Left ventricle myocardium inferior (tissue), 1 donor: ENCODE data around the gene RPS6KA5. TPM values are rescaled to one million over a fixed set of nuclear protein-coding genes. Genes with fewer than 3 reads are reported as not detected.
"Not testable (repeated sequence)": the region's sequence is repeated elsewhere in the genome, so short reads cannot be mapped to it uniquely, and the experiment has no call there.

ENCODE experiments used
- DNase-seq: peaks from one replicate; pipeline ENCODE4 v3.0.0-alpha.2; 2020
- H3K27ac ChIP-seq: fragments of 200-600 bp; replicated peaks from 2 replicates; pipeline ENCODE4 v1.8.0; 2021
- H3K27me3 ChIP-seq: fragments of 200-600 bp; 2 replicates; pipeline ENCODE4 v1.8.0; 2021; ENCODE audit warnings: low read depth
- H3K36me3 ChIP-seq: fragments of 200-600 bp; 2 replicates; pipeline ENCODE4 v1.8.0; 2021
- H3K4me1 ChIP-seq: fragments of 200-600 bp; 2 replicates; pipeline ENCODE4 v1.8.0; 2021
- H3K4me3 ChIP-seq: fragments of 200-600 bp; 2 replicates; pipeline ENCODE4 v1.8.0; 2021; ENCODE audit warnings: mild to moderate bottlenecking, moderate library complexity
- H3K9me3 ChIP-seq: fragments of 200-600 bp; replicated peaks from 2 replicates; pipeline ENCODE4 v1.8.0; 2021
- CTCF ChIP-seq: fragments of 200-600 bp; IDR thresholded peaks from 2 replicates; pipeline ENCODE4 v1.8.0; 2021; ENCODE audit warnings: antibody characterized with exemption, mild to moderate bottlenecking, borderline replicate concordance
- intact Hi-C: fragments of 100-400 bp; cut with micrococcal nuclease; formaldehyde crosslinking; loops from one replicate; pipeline ENCODE4 v1.11.0; 2022
- total RNA-seq: library from RNA; stranded (reverse); fragmentation: NEBNext Ultra II Directional; extraction: Animal tissue kit (Norgen Biotek cat#: 25700); gene quantifications from one replicate; pipeline ENCODE4 v1.2.1, GENCODE V29; 2021
- donor health status: DM: no; HTN: yes; CAD: no; lungs with severe emphysema.

Gene RPS6KA5
- total RNA-seq, 1 donor from 2014 or later: 6.4 TPM

- no peak for DNase-seq
- Histone ChIP-seq H3K27ac (no peak overlapping the region), H3K4me3 (no peak overlapping the region), H3K36me3 (no peaks in the 10 kb centered on the region), H3K4me1 (no peaks in the 10 kb centered on the region), H3K27me3 (no peaks in the 10 kb centered on the region), H3K9me3 (no peaks in the 10 kb centered on the region)
- intact Hi-C loops: no loop called here
- TF ChIP-seq CTCF: no peak
Observed at GRCh38 chr14:91095178-91095577, 34.7 kb upstream of the RPS6KA5 start.

GRCh38 chr14:91094772-91095171 is 34.3 kb upstream of the RPS6KA5 start:
- Histone ChIP-seq H3K27ac (no peak overlapping the region), H3K9me3 (no peaks in the 10 kb centered on the region), H3K4me3 (no peak overlapping the region), H3K36me3 (no peaks in the 10 kb centered on the region), H3K27me3 (no peaks in the 10 kb centered on the region), H3K4me1 (no peaks in the 10 kb centered on the region)
- no peak for TF ChIP-seq CTCF
- DNase-seq: no peak
- intact Hi-C loops: no loop called here

- DNase-seq, H3K4me3 ChIP-seq, H3K27ac ChIP-seq, H3K9me3 ChIP-seq, H3K4me1 ChIP-seq, H3K27me3 ChIP-seq, intact Hi-C loops, H3K36me3 ChIP-seq: not testable (repeated sequence)
Observed at GRCh38 chr14:91093743-91094472, 33.5 kb upstream of the RPS6KA5 start.

- Histone ChIP-seq H3K36me3 (no peaks in the 10 kb centered on the region), H3K4me3 (no peak overlapping the region), H3K27ac (no peak overlapping the region), H3K27me3 (no peaks in the 10 kb centered on the region), H3K4me1 (no peaks in the 10 kb centered on the region), H3K9me3 (no peaks in the 10 kb centered on the region)
- DNase-seq: no peak
- intact Hi-C loops: no loop called here
- TF ChIP-seq CTCF: no peak
Observed at GRCh38 chr14:91092073-91092472, 31.6 kb upstream of the RPS6KA5 start.

GRCh38 chr14:91090743-91091142 is 30.3 kb upstream of the RPS6KA5 start:
- H3K4me1 ChIP-seq: no peaks in the 10 kb centered on the region
- no peaks in the 10 kb centered on the region for H3K27me3 ChIP-seq
- TF ChIP-seq CTCF: no peak
- no peaks in the 10 kb centered on the region for H3K9me3 ChIP-seq
- H3K4me3 ChIP-seq: no peak overlapping the region
- no peak overlapping the region for H3K27ac ChIP-seq
- DNase-seq: no peak
- H3K36me3 ChIP-seq: no peaks in the 10 kb centered on the region
- intact Hi-C loops: no loop called here

- Histone ChIP-seq H3K36me3 (no peaks in the 10 kb centered on the region), H3K27ac (no peak overlapping the region), H3K27me3 (no peaks in the 10 kb centered on the region), H3K4me3 (no peak overlapping the region), H3K9me3 (no peaks in the 10 kb centered on the region), H3K4me1 (no peaks in the 10 kb centered on the region)
- TF ChIP-seq CTCF: no peak
- no peak for DNase-seq
- intact Hi-C loops: no loop called here
Observed at GRCh38 chr14:91089958-91090535, 29.6 kb upstream of the RPS6KA5 start.
